ENCODE measurements around the gene RAPGEF5. TPM values are rescaled to one million over a fixed set of nuclear protein-coding genes. Genes with fewer than 3 reads are reported as not detected.
A peak's percentile ranks its signal among the peaks of the same experiment; 100 is the strongest.

RAPGEF5 gene
- total RNA-seq, 1 experiment from 2014 or later = 15.6 TPM

DNA sequence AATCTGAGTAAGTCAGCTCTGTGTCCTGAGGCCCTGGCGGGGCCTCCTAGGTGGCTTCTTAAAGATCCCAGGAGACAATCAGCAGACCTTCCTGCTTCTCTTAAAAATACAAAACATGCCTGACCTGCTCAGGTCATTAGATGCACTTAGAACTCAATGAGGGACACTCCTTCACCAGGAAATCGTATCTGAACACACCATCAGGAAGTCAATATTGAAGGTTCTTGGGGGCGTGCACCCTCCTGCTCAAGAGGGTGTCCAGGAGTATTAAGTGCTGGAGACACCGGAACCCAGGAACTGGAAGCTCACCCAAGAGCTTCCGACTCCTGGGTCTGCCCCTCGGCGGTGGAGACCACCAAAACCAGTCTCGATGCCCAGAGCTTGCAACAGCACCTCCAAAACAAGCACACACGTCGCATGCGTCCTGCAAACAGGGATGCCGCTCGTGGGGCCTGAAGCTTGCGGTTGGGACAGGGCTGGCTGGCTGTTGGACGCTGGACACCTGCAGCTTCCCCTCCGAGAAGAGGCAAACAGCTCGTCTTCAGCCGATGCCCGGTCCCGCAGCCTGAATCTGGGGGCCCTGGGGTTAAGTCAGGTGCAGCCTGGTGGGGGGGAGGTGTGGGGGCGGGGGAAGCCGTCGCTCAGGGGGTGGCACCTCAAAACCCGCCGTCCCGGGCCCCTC, 803 bp downstream of the RAPGEF5 start:
- H3K9ac ChIP-seq (ENCODE audit: low read length) = peak overlapping the region; percentile 58
- peak; percentile 23 for ATAC-seq

DNA sequence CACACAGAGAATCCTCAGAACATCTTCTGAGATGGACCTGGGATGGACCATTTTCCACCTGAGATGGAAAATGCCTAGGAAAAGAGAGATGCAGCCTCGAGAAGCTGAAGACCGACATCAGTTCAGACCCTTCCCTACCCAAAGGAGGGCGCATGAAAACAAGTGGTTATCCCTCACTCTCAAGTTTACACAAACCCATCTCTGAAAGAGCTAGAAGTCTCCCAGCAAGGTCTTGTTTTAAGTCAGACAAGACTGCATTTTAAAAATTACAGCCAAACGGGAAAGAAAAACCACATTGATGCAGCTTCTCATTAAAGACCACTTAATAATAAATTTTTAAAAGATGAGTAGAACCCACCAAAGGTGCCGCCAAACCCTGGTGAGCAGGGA, 1.3 kb downstream of the RAPGEF5 start:
- H3K27ac ChIP-seq (ENCODE audit: low read depth, low read length) = no peak overlapping the region
- TF ChIP-seq ATF3 (IDR thresholded peaks at IDR 0.05) = no peak
- no peak for TF ChIP-seq EZH2phosphoT487 (IDR thresholded peaks at IDR 0.05; ENCODE audit: borderline replicate concordance)
- TF ChIP-seq CEBPB (IDR thresholded peaks at IDR 0.05; ENCODE audit: low read depth) = no peak
- TF ChIP-seq JUND (IDR thresholded peaks at IDR 0.05) = no peak
- no peak for TF ChIP-seq EGR1 (IDR thresholded peaks at IDR 0.05; ENCODE audit: low read depth)
- TF ChIP-seq, protein P1, sequence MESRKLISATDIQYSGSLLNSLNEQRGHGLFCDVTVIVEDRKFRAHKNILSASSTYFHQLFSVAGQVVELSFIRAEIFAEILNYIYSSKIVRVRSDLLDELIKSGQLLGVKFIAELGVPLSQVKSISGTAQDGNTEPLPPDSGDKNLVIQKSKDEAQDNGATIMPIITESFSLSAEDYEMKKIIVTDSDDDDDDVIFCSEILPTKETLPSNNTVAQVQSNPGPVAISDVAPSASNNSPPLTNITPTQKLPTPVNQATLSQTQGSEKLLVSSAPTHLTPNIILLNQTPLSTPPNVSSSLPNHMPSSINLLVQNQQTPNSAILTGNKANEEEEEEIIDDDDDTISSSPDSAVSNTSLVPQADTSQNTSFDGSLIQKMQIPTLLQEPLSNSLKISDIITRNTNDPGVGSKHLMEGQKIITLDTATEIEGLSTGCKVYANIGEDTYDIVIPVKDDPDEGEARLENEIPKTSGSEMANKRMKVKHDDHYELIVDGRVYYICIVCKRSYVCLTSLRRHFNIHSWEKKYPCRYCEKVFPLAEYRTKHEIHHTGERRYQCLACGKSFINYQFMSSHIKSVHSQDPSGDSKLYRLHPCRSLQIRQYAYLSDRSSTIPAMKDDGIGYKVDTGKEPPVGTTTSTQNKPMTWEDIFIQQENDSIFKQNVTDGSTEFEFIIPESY (IDR thresholded peaks at IDR 0.05; ENCODE audit: extremely low read depth, insufficient replicate concordance, low read length) = no peak
- no peak for TF ChIP-seq RAD21 (IDR thresholded peaks at IDR 0.05; ENCODE audit: low read depth)
- TF ChIP-seq SP1 (IDR thresholded peaks at IDR 0.05; ENCODE audit: low read depth) = no peak
- no peak for TF ChIP-seq FOSL1 (IDR thresholded peaks at IDR 0.05; ENCODE audit: low read depth)
- no peak for TF ChIP-seq REST (IDR thresholded peaks at IDR 0.05; ENCODE audit: low read depth)
- no peak for TF ChIP-seq MAX (IDR thresholded peaks at IDR 0.05)

More for the DNA sequence above, 803 bp downstream of the RAPGEF5 start:
- no peaks in the 10 kb centered on the region for H3K9me2 ChIP-seq (ENCODE audit: insufficient read depth)
- no peak for DNase-seq (ENCODE audit: low read depth, low spot score)
- peak overlapping the region; percentile 83 for H3K4me2 ChIP-seq (ENCODE audit: low read length)
- no peaks in the 10 kb centered on the region for H3K36me3 ChIP-seq (ENCODE audit: control insufficient read depth in 1 of 2, insufficient read depth in 2 of 2, low read length in 2 of 2)
- TF ChIP-seq EZH2phosphoT487 (IDR thresholded peaks at IDR 0.05; ENCODE audit: borderline replicate concordance) = no peak
- TF ChIP-seq SRF (IDR thresholded peaks at IDR 0.05; ENCODE audit: low read depth) = no peak
- peak; percentile 25; the same call in 1 of the 2 replicates for TF ChIP-seq MAX (IDR thresholded peaks at IDR 0.05)
- no peak for TF ChIP-seq SIN3A (IDR thresholded peaks at IDR 0.05; ENCODE audit: low read depth)
- no peak for TF ChIP-seq EGR1 (IDR thresholded peaks at IDR 0.05; ENCODE audit: low read depth)
- no peaks in the 10 kb centered on the region for H4K20me1 ChIP-seq (ENCODE audit: insufficient read depth)
- intact Hi-C loops (cut with micrococcal nuclease) = no loop called here
- peak overlapping the region; percentile 58 to 77 for H3K4me3 ChIP-seq (replicated peaks in 1 of 2; ENCODE audit: low read depth in 1 of 2, low read length in 2 of 2)
- H3K27ac ChIP-seq (ENCODE audit: low read depth, low read length) = peak overlapping the region; percentile 82; the same call in 1 of the 2 replicates
- peaks cover 49% of the 10 kb centered on the region for H3K79me2 ChIP-seq (ENCODE audit: insufficient read depth, low read length)
- no TSS peak for BruUV-seq (replicated peaks)
- ChIA-PET POLR2A (interaction anchor here (0.7 kb wide), 1 partner anchor 15 kb away, joined by 4 read pairs; no protein-coding TSS in a partner anchor), RAD21 (ENCODE audit: low non-redundant PET in 1 of 2, low total read pairs in 2 of 2, uncharacterized antibody in 2 of 2, unreplicated experiment in 2 of 2) (no interaction called here), CTCF (no interaction called here)
- H3K4me1 ChIP-seq (ENCODE audit: control insufficient read depth in 1 of 2, insufficient read depth in 2 of 2, low read length in 2 of 2) = peaks cover 20 to 40% of the 10 kb centered on the region in 2 experiments
- no peak overlapping the region for H2AFZ ChIP-seq (ENCODE audit: low read depth, low read length, poor library complexity, severe bottlenecking)
- no peaks in the 10 kb centered on the region for H3K27me3 ChIP-seq (ENCODE audit: insufficient read depth, low read length)
- H3K9me3 ChIP-seq (ENCODE audit: control insufficient read depth in 1 of 2, insufficient read depth in 1 of 2, low read depth in 1 of 2, low read length in 2 of 2) = peaks cover 5% of the 10 kb centered on the region in 2 experiments; a peak in 2 of 4 replicates

More for the DNA sequence above, 1.3 kb downstream of the RAPGEF5 start:
- H3K79me2 ChIP-seq (ENCODE audit: insufficient read depth, low read length) = peaks cover 53% of the 10 kb centered on the region
- no peak overlapping the region for H2AFZ ChIP-seq (ENCODE audit: low read depth, low read length, poor library complexity, severe bottlenecking)
- H3K27me3 ChIP-seq (ENCODE audit: insufficient read depth, low read length) = no peaks in the 10 kb centered on the region
- POLR2A ChIA-PET = no interaction called here
- intact Hi-C loops (cut with micrococcal nuclease) = no loop called here
- CTCF ChIA-PET = no interaction called here
- TSS peak; percentile 30 for BruUV-seq (replicated peaks)
- H3K9ac ChIP-seq (ENCODE audit: low read length) = peak overlapping the region; percentile 58
- H3K4me3 ChIP-seq (replicated peaks in 1 of 2; ENCODE audit: low read depth in 1 of 2, low read length in 2 of 2) = peak overlapping the region; percentile 58 to 77
- DNase-seq (ENCODE audit: low read depth, low spot score) (no peak), ATAC-seq (no peak)
- peaks cover 5% of the 10 kb centered on the region in 2 experiments; a peak in 2 of 4 replicates for H3K9me3 ChIP-seq (ENCODE audit: control insufficient read depth in 1 of 2, insufficient read depth in 1 of 2, low read depth in 1 of 2, low read length in 2 of 2)
- H3K9me2 ChIP-seq (ENCODE audit: insufficient read depth) = no peaks in the 10 kb centered on the region
- H4K20me1 ChIP-seq (ENCODE audit: insufficient read depth) = no peaks in the 10 kb centered on the region
- H3K4me1 ChIP-seq (ENCODE audit: control insufficient read depth in 1 of 2, insufficient read depth in 2 of 2, low read length in 2 of 2) = peaks cover 23 to 45% of the 10 kb centered on the region in 2 experiments
- RAD21 ChIA-PET (ENCODE audit: low non-redundant PET in 1 of 2, low total read pairs in 2 of 2, uncharacterized antibody in 2 of 2, unreplicated experiment in 2 of 2) = no interaction called here
- no peaks in the 10 kb centered on the region for H3K36me3 ChIP-seq (ENCODE audit: control insufficient read depth in 1 of 2, insufficient read depth in 2 of 2, low read length in 2 of 2)
- peak overlapping the region; percentile 83 for H3K4me2 ChIP-seq (ENCODE audit: low read length)
